Body of pancreas (tissue), 4 donors: ENCODE measurements around the gene TRPM3.

Experiments used
- CTCF ChIP-seq, 7 experiments: fragments of 450-650 bp in 4 of 7; fragments of 200-600 bp in 3 of 7; sonication (generic) in 3 of 7; IDR thresholded peaks; one replicate each; pipeline ENCODE4 v1.5.1; 2016 to 2019; ENCODE audit warnings: antibody characterized with exemption in 7 of 7
- POLR2A ChIP-seq, 3 donors: fragments of 450-650 bp; IDR thresholded peaks; one replicate each; pipeline ENCODE4 v1.6.1; 2016; ENCODE audit warnings: antibody characterized with exemption in 3 of 3, mild to moderate bottlenecking in 2 of 3

GRCh38 chr9:70902692-70903131 is 218.7 kb downstream of the TRPM3 start:
- TF ChIP-seq CTCF (IDR thresholded peaks at IDR 0.05) (no peak), POLR2A (IDR thresholded peaks at IDR 0.05) (no peak)
